Amniotic epithelial cell (primary cell): ENCODE results near the gene B3GAT1.
A peak's percentile ranks its signal among the peaks of the same experiment; 100 is the strongest.

Experiments used
- DNase-seq: peaks from one replicate; pipeline ENCODE4 v3.0.0-alpha.2; 2010; ENCODE audit warnings: low read depth

B3GAT1 gene

GRCh38 chr11:134333312-134333711 lies 78.7 kb downstream of the B3GAT1 start:
- peak; percentile 23 for DNase-seq

GRCh38 chr11:134332782-134333181 lies 79.3 kb downstream of the B3GAT1 start:
- no peak for DNase-seq

- DNase-seq, result no peak
Observed at GRCh38 chr11:134332189-134332631, 79.8 kb downstream of the B3GAT1 start.

- DNase-seq, result peak; percentile 3
Observed at GRCh38 chr11:134331354-134332188, 80.5 kb downstream of the B3GAT1 start, which contains the start of gene GLB1L2. TSS of gene GLB1L2 (plus strand) at chr11:134331988. CDS start at chr11:134332062, 74 bp downstream.

- DNase-seq, result no peak
Observed at GRCh38 chr11:134330611-134331353, 81.3 kb downstream of the B3GAT1 start.
